ENCODE data around the gene KIAA1549.
"Not testable (repeated sequence)": the region's sequence is repeated elsewhere in the genome, so short reads cannot be mapped to it uniquely, and the experiment has no call there.

Gene KIAA1549

GRCh38 chr7:138981332-138982203 is at the start of gene KIAA1549:
KIAA1549 (minus strand) TSS chr7:138981389; CDS start chr7:138981269, 120 bp downstream.
- in situ Hi-C loops (cut with MboI; ENCODE audit: low sequenced_read_pairs): no loop called here
- Histone ChIP-seq H3K27me3 (ENCODE audit: low read depth) (no peaks in the 10 kb centered on the region), H3K4me1 (peaks cover 20% of the 10 kb centered on the region), H3K36me3 (replicated peaks) (no peaks in the 10 kb centered on the region), H3K9me3 (no peaks in the 10 kb centered on the region), H3K4me3 (peak within 1 kb of the TSS; percentile 47)
- DNase-seq (ENCODE audit: low spot score in 2 of 2): peak; percentile 61 to 77

- DNase-seq (ENCODE audit: low spot score in 2 of 2): no peak
- Histone ChIP-seq H3K27me3 (ENCODE audit: low read depth) (no peaks in the 10 kb centered on the region), H3K4me3 (no peak overlapping the region), H3K36me3 (replicated peaks) (peaks cover 70% of the 10 kb centered on the region), H3K9me3 (no peaks in the 10 kb centered on the region), H3K4me1 (peaks cover 4% of the 10 kb centered on the region)
- in situ Hi-C loops (cut with MboI; ENCODE audit: low sequenced_read_pairs): no loop called here
Observed at GRCh38 chr7:139029353-139029752, 48.2 kb upstream of the KIAA1549 start.

DNA sequence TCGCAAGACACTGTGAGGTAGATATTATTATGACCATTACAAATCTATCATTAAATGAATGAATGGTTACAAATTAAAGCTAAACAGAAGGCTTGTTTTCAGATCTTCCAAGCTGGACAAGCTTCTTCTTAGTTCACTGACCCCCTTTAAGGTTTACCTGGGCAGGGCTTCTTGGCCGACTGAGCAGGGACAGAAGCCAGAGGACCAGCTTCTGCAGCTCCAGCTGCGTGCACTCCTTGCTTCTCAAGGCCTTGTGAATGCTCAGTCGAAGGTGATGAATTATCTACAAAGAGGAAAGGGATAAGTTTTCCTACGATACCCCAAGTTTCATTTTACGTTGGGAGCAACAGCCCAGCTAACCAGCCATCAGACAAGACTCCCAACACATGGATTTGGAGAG is 45.4 kb upstream of the KIAA1549 start:
- in situ Hi-C loops (cut with MboI; ENCODE audit: low sequenced_read_pairs): no loop called here
- Histone ChIP-seq H3K4me3 (no peak overlapping the region), H3K4me1 (no peaks in the 10 kb centered on the region), H3K9me3 (no peaks in the 10 kb centered on the region), H3K27me3 (ENCODE audit: low read depth) (no peaks in the 10 kb centered on the region), H3K36me3 (replicated peaks) (peaks cover 57% of the 10 kb centered on the region)
- DNase-seq (ENCODE audit: low spot score in 2 of 2): no peak

GRCh38 chr7:139025861-139026260 is 44.7 kb upstream of the KIAA1549 start:
- H3K4me3 ChIP-seq; H3K4me1 ChIP-seq; in situ Hi-C loops (cut with MboI; ENCODE audit: low sequenced_read_pairs); H3K27me3 ChIP-seq (ENCODE audit: low read depth); H3K9me3 ChIP-seq; DNase-seq (ENCODE audit: low spot score in 2 of 2): not testable (repeated sequence)
- H3K36me3 ChIP-seq (replicated peaks): peaks cover 50% of the 10 kb centered on the region

DNA sequence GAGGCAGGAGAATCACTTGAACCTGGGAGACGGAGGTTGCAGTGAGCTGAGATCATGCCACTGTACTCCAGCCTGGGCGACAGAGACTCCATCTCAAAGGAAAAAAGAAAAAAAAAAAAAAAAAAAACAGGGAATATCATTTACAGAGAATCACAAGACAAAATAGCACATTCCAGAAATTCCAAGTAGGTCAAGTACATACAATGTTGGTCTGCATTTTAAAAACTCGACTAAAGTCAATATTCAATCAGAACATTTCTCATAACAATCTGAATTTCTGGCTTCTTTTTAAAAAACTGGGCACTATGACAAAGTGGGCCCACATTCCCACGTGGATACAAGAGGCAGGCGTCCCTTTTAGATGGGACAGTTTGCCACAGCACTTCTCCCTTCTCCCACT is 41.9 kb upstream of the KIAA1549 start:
- Histone ChIP-seq H3K4me3 (no peak overlapping the region), H3K36me3 (replicated peaks) (peaks cover 38% of the 10 kb centered on the region), H3K9me3 (no peaks in the 10 kb centered on the region), H3K4me1 (no peaks in the 10 kb centered on the region), H3K27me3 (ENCODE audit: low read depth) (no peaks in the 10 kb centered on the region)
- DNase-seq (ENCODE audit: low spot score in 2 of 2): no peak
- in situ Hi-C loops (cut with MboI; ENCODE audit: low sequenced_read_pairs): no loop called here

GRCh38 chr7:139022286-139022685 is 41.1 kb upstream of the KIAA1549 start:
- Histone ChIP-seq H3K4me3 (no peak overlapping the region), H3K27me3 (ENCODE audit: low read depth) (no peaks in the 10 kb centered on the region), H3K36me3 (replicated peaks) (peaks cover 31% of the 10 kb centered on the region), H3K9me3 (no peaks in the 10 kb centered on the region), H3K4me1 (no peaks in the 10 kb centered on the region)
- in situ Hi-C loops (cut with MboI; ENCODE audit: low sequenced_read_pairs): no loop called here
- DNase-seq (ENCODE audit: low spot score in 2 of 2): no peak

DNA sequence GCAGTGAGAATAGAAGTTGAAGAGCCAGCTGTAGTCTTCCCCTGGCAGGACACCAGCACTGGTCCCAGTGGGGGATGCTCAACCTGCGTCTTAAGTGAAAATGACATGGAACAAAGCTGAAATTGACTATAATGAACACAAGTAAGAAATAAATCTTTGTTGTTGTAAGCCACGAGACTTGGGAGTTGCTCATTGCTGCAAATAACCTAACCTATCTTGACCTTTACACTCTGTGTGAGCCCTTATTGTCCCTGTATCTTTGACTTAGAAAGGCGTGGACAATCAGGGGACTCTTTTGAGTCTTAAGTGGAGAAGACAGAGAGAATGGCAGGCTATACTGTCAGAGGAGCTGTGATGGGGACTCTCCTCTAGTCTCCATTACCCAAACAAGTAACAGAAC is 37.7 kb upstream of the KIAA1549 start:
- no peak for DNase-seq (ENCODE audit: low spot score in 2 of 2)

GRCh38 chr7:139016931-139017511 is 35.8 kb upstream of the KIAA1549 start:
- in situ Hi-C loops (cut with MboI; ENCODE audit: low sequenced_read_pairs): no loop called here

More for the DNA sequence above, 37.7 kb upstream of the KIAA1549 start:
- peaks cover 8% of the 10 kb centered on the region for H3K36me3 ChIP-seq (replicated peaks)
- no peaks in the 10 kb centered on the region for H3K4me1 ChIP-seq
- in situ Hi-C loops (cut with MboI; ENCODE audit: low sequenced_read_pairs): no loop called here
- no peak overlapping the region for H3K4me3 ChIP-seq
- peaks cover 20% of the 10 kb centered on the region for H3K27me3 ChIP-seq (ENCODE audit: low read depth)
- no peaks in the 10 kb centered on the region for H3K9me3 ChIP-seq

DNA sequence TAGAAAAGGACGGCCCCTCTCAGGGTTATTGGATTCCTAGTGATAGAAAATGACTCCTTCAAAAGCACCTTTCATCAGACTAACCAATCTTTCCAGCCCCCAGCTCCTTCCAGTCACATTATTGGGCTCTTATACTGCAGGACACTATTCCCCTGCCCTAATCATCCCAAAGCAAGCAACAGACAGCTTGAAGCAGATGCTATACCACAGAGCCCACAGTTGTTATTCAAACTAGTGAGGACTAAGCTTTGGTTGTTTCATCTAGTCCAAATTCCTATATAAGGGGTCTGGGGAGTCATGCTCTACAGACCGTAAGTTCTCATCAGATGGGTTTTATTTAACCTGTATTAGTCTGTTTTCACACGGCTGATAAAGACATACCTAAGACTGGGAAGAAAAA is 30.2 kb upstream of the KIAA1549 start:
- Histone ChIP-seq H3K4me3 (no peak overlapping the region), H3K4me1 (peaks cover 17% of the 10 kb centered on the region), H3K36me3 (replicated peaks) (no peaks in the 10 kb centered on the region), H3K9me3 (peaks cover 9% of the 10 kb centered on the region; the same call in 1 of the 2 replicates), H3K27me3 (ENCODE audit: low read depth) (peaks cover 25% of the 10 kb centered on the region)
- in situ Hi-C loops (cut with MboI; ENCODE audit: low sequenced_read_pairs): no loop called here
- DNase-seq (ENCODE audit: low spot score in 2 of 2): no peak

More at GRCh38 chr7:139016931-139017511, 35.8 kb upstream of the KIAA1549 start:
- peak; percentile 60 to 75 for DNase-seq (ENCODE audit: low spot score in 2 of 2)
- no peaks in the 10 kb centered on the region; the same call in 1 of the 2 replicates for H3K36me3 ChIP-seq (replicated peaks)
- H3K9me3 ChIP-seq: no peaks in the 10 kb centered on the region
- peaks cover 25% of the 10 kb centered on the region for H3K27me3 ChIP-seq (ENCODE audit: low read depth)
- H3K4me1 ChIP-seq: peaks cover 4% of the 10 kb centered on the region
- no peak overlapping the region for H3K4me3 ChIP-seq

DNA sequence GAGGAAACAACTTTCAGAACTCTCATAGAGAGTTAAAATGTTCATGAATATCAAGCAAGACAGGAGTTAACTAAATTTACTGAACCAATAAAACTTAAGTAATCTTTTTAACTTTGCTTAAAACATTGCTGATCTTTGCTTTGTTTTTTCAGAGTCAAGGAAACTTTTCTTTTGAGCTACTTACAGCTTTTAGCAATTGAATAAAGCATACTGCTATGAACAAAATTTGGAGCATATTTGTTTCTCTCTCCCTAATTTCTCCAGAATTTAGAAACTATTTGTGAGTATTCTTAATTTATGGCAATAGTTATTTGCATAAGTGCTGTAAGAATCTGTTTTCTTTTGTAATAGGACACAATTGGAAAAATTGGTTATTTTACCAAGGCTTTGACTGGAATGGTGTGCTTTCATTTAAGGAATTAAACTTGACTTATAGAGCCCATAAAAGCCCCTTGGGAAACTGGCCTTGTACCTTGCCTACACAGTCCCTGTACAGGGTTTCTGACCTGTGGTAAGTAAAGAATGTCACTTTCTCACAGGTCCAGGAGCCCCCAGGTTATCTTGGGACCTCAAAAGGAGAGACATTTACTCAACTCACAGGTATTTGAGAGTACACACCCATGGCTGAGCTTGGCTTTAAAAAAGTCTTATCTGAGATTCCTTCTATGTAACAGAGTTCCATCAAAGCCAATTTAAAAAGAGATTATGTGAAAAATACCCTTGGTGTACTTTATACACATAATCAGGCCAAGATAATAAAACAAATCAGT is 23.3 kb upstream of the KIAA1549 start:
- no peaks in the 10 kb centered on the region for H3K27me3 ChIP-seq (ENCODE audit: low read depth)
- H3K4me1 ChIP-seq: peaks cover 27% of the 10 kb centered on the region
- no peak overlapping the region for H3K4me3 ChIP-seq
- H3K9me3 ChIP-seq: 0 out of 2 replicates have a peak, but pooled peaks cover 6% of the 10 kb centered on the region
- H3K36me3 ChIP-seq (replicated peaks): no peaks in the 10 kb centered on the region
- peak; percentile 27 to 59 for DNase-seq (ENCODE audit: low spot score in 2 of 2)
- in situ Hi-C loops (cut with MboI; ENCODE audit: low sequenced_read_pairs): no loop called here

- no peaks in the 10 kb centered on the region for H3K9me3 ChIP-seq
- H3K27me3 ChIP-seq (ENCODE audit: low read depth): no peaks in the 10 kb centered on the region
- in situ Hi-C loops (cut with MboI; ENCODE audit: low sequenced_read_pairs): no loop called here
- H3K4me3 ChIP-seq: no peak overlapping the region
- no peaks in the 10 kb centered on the region for H3K36me3 ChIP-seq (replicated peaks)
- H3K4me1 ChIP-seq: peaks cover 14% of the 10 kb centered on the region
- DNase-seq (ENCODE audit: low spot score in 2 of 2): no peak
Observed at GRCh38 chr7:138999414-138999813, 18.2 kb upstream of the KIAA1549 start.

DNA sequence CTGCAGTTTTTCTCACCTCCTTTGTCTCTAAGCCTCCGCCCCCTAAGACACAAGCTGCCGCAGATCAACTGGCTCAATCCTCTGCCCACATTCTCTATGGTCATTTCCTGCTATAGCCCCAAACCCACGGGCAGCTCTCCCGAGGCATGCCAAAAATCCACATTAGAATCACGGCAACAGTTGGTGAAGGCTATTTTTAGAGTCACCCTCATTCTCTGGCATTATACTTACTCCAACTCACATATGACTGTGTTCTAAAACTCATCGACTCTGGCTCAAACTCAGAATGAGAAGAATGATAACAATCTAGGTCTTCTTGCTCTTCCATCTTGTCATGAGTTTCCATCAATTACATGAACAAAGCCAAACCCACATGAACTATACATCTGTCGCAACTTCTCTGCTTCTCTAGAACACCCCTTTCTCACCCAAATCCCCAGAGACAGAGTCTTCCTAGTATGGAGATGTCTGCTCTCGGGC is 10.9 kb upstream of the KIAA1549 start:
- no peaks in the 10 kb centered on the region; the same call in none of the 2 replicates for H3K9me3 ChIP-seq
- DNase-seq (ENCODE audit: low spot score in 2 of 2): no peak
- H3K27me3 ChIP-seq (ENCODE audit: low read depth): peaks cover 3% of the 10 kb centered on the region; the same call in 1 of the 2 replicates

DNA sequence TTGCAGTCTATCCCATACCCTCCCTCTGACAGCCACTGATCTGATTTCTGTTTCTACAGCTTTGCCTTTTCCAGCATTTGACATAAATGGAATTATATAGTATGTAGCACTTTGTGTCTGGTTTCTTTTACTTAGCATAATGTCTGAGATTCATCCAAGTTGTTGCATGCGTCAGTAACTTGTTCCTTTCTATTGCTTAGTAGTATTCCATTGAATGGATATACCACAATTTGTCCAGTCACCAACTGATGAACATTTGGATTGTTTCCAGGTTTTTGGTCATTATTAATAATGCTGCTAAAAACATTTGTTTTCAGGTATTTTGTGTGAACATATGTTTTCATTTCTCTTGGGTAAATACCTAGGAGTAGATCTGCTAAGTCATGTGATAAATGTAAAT is 6.5 kb upstream of the KIAA1549 start:
- no peak for DNase-seq (ENCODE audit: low spot score in 2 of 2)
- H3K9me3 ChIP-seq: no peaks in the 10 kb centered on the region; the same call in 1 of the 2 replicates
- H3K36me3 ChIP-seq (replicated peaks): no peaks in the 10 kb centered on the region
- in situ Hi-C loops (cut with MboI; ENCODE audit: low sequenced_read_pairs): no loop called here
- no peak overlapping the region for H3K4me3 ChIP-seq
- H3K27me3 ChIP-seq (ENCODE audit: low read depth): no peaks in the 10 kb centered on the region; the same call in 1 of the 2 replicates
- H3K4me1 ChIP-seq: no peaks in the 10 kb centered on the region

More for the DNA sequence above, 10.9 kb upstream of the KIAA1549 start:
- Histone ChIP-seq H3K36me3 (replicated peaks) (no peaks in the 10 kb centered on the region), H3K4me3 (no peak overlapping the region), H3K4me1 (no peaks in the 10 kb centered on the region)
- in situ Hi-C loops (cut with MboI; ENCODE audit: low sequenced_read_pairs): no loop called here
